Endothelial cell (in vitro differentiated cells): ENCODE data around the gene PRPSAP2. TPM values are rescaled to one million over a fixed set of nuclear protein-coding genes. Genes with fewer than 3 reads are reported as not detected.

Experiments used
- DNase-seq: peaks from one replicate; pipeline ENCODE4 v3.0.0; 2021; ENCODE audit warnings: low spot score
- H3K27ac Mint-ChIP-seq: one replicate; pipeline ENCODE4 v1.8.0; 2021; ENCODE audit warnings: mixed read lengths, inconsistent platforms; ENCODE audit not compliant: unreplicated experiment
- H3K27me3 Mint-ChIP-seq: one replicate; pipeline ENCODE4 v1.8.0; 2021; ENCODE audit warnings: mild to moderate bottlenecking, moderate library complexity, mixed read lengths, inconsistent platforms; ENCODE audit not compliant: unreplicated experiment
- H3K36me3 Mint-ChIP-seq: one replicate; pipeline ENCODE4 v1.8.0; 2021; ENCODE audit warnings: mild to moderate bottlenecking, low read depth, mixed read lengths, inconsistent platforms; ENCODE audit not compliant: unreplicated experiment
- H3K4me1 Mint-ChIP-seq: one replicate; pipeline ENCODE4 v1.8.0; 2021; ENCODE audit warnings: mild to moderate bottlenecking, mixed read lengths, inconsistent platforms; ENCODE audit not compliant: unreplicated experiment
- H3K4me3 Mint-ChIP-seq: one replicate; pipeline ENCODE4 v1.8.0; 2021; ENCODE audit warnings: mild to moderate bottlenecking, mixed read lengths, inconsistent platforms; ENCODE audit not compliant: unreplicated experiment
- H3K9me3 Mint-ChIP-seq: one replicate; pipeline ENCODE4 v1.8.0; 2021; ENCODE audit warnings: mixed read lengths, inconsistent platforms; ENCODE audit not compliant: unreplicated experiment
- CTCF ChIP-seq: fragments of 200-600 bp; sonication (generic); IDR thresholded peaks from one replicate; pipeline ENCODE4 v1.5.0; 2021; ENCODE audit warnings: antibody characterized with exemption; ENCODE audit not compliant: unreplicated experiment
- total RNA-seq: library from RNA; stranded (reverse); fragmentation: NEBNext Ultra II Directional; extraction: Animal tissue kit (Norgen Biotek cat#: 25700); gene quantifications from one replicate; pipeline ENCODE4 v1.2.1, GENCODE V29; 2021; ENCODE audit not compliant: unreplicated experiment

PRPSAP2 gene
- total RNA-seq, 1 donor from 2014 or later: 32.4 TPM

- no peak for TF ChIP-seq CTCF
- H3K4me3 Mint-ChIP-seq: no peak overlapping the region
Observed at GRCh38 chr17:18968945-18969887, 111.3 kb downstream of the PRPSAP2 start.

GRCh38 chr17:18970582-18971480 is 112.9 kb downstream of the PRPSAP2 start:
- Mint-ChIP-seq H3K4me3 (no peak overlapping the region), H3K27ac (peak overlapping the region; percentile 67), H3K36me3 (no peaks in the 10 kb centered on the region), H3K27me3 (peaks cover 9% of the 10 kb centered on the region), H3K9me3 (no peaks in the 10 kb centered on the region), H3K4me1 (peaks cover 26% of the 10 kb centered on the region)
- TF ChIP-seq CTCF: no peak
- no peak for DNase-seq

More at GRCh38 chr17:18968945-18969887, 111.3 kb downstream of the PRPSAP2 start:
- DNase-seq: no peak
- peak overlapping the region; percentile 97 for H3K27ac Mint-ChIP-seq
- peaks cover 15% of the 10 kb centered on the region for H3K27me3 Mint-ChIP-seq
- H3K36me3 Mint-ChIP-seq: no peaks in the 10 kb centered on the region
- H3K4me1 Mint-ChIP-seq: peaks cover 30% of the 10 kb centered on the region
- no peaks in the 10 kb centered on the region for H3K9me3 Mint-ChIP-seq

- no peak for DNase-seq
- peaks cover 7% of the 10 kb centered on the region for H3K27me3 Mint-ChIP-seq
- H3K36me3 Mint-ChIP-seq: no peaks in the 10 kb centered on the region
- H3K27ac Mint-ChIP-seq: no peak overlapping the region
- no peak overlapping the region for H3K4me3 Mint-ChIP-seq
- H3K9me3 Mint-ChIP-seq: no peaks in the 10 kb centered on the region
- TF ChIP-seq CTCF: no peak
- peaks cover 26% of the 10 kb centered on the region for H3K4me1 Mint-ChIP-seq
Observed at GRCh38 chr17:18971801-18972200, 113.9 kb downstream of the PRPSAP2 start.

GRCh38 chr17:18974407-18975149 is 116.6 kb downstream of the PRPSAP2 start:
- Mint-ChIP-seq H3K27me3 (peaks cover 3% of the 10 kb centered on the region), H3K4me1 (peaks cover 6% of the 10 kb centered on the region), H3K9me3 (no peaks in the 10 kb centered on the region), H3K36me3 (no peaks in the 10 kb centered on the region), H3K27ac (no peak overlapping the region), H3K4me3 (no peak overlapping the region)
- no peak for TF ChIP-seq CTCF
- no peak for DNase-seq
